SJSA1 (cell line): Measurements from ENCODE around the gene CRACDL. TPM values are rescaled to one million over a fixed set of nuclear protein-coding genes. Genes with fewer than 3 reads are reported as not detected.

Source experiments
- DNase-seq, 2 experiments: peaks; one replicate each; pipeline ENCODE4 v3.0.0-alpha.2; 2015 to 2020; ENCODE audit warnings: low spot score in 2 of 2, low read depth in 1 of 2
- H3K27ac ChIP-seq: fragments of 250-450 bp; sonication (Bioruptor Pico); 2 replicates; pipeline ENCODE4 v1.5.1; 2020; ENCODE audit warnings: mild to moderate bottlenecking, moderate library complexity
- H3K27me3 ChIP-seq: fragments of 250-450 bp; sonication (Bioruptor Pico); replicated peaks from 2 replicates; pipeline ENCODE4 v1.5.1; 2020; ENCODE audit warnings: mild to moderate bottlenecking, moderate library complexity
- H3K36me3 ChIP-seq: fragments of 250-450 bp; sonication (Bioruptor Pico); 2 replicates; pipeline ENCODE4 v1.5.1; 2020; ENCODE audit warnings: mild to moderate bottlenecking
- H3K4me1 ChIP-seq: fragments of 250-450 bp; sonication (Bioruptor Pico); replicated peaks from 2 replicates; pipeline ENCODE4 v1.6.1; 2021; ENCODE audit warnings: mild to moderate bottlenecking
- H3K4me3 ChIP-seq: fragments of 250-450 bp; sonication (Bioruptor Pico); 2 replicates; pipeline ENCODE4 v1.5.1; 2020; ENCODE audit warnings: mild to moderate bottlenecking
- H3K9me3 ChIP-seq: fragments of 250-450 bp; sonication (Bioruptor Pico); replicated peaks from 2 replicates; pipeline ENCODE4 v1.5.1; 2020; ENCODE audit warnings: mild to moderate bottlenecking
- total RNA-seq: library from RNA; depleted of rRNA; stranded (reverse); fragments of >200 nt; shearing (Covaris generic); gene quantifications from 2 replicates; pipeline ENCODE4 v1.2.3, GENCODE V29; 2014

The CRACDL gene
- total RNA-seq, 1 experiment from 2014 or later = not detected

GRCh38 chr2:98915751-98916358 lies 20.2 kb downstream of the CRACDL start:
- Histone ChIP-seq H3K36me3 (no peaks in the 10 kb centered on the region), H3K27ac (no peak overlapping the region), H3K27me3 (no peaks in the 10 kb centered on the region), H3K9me3 (no peaks in the 10 kb centered on the region), H3K4me3 (no peak overlapping the region), H3K4me1 (no peaks in the 10 kb centered on the region)
- no peak for DNase-seq

DNA sequence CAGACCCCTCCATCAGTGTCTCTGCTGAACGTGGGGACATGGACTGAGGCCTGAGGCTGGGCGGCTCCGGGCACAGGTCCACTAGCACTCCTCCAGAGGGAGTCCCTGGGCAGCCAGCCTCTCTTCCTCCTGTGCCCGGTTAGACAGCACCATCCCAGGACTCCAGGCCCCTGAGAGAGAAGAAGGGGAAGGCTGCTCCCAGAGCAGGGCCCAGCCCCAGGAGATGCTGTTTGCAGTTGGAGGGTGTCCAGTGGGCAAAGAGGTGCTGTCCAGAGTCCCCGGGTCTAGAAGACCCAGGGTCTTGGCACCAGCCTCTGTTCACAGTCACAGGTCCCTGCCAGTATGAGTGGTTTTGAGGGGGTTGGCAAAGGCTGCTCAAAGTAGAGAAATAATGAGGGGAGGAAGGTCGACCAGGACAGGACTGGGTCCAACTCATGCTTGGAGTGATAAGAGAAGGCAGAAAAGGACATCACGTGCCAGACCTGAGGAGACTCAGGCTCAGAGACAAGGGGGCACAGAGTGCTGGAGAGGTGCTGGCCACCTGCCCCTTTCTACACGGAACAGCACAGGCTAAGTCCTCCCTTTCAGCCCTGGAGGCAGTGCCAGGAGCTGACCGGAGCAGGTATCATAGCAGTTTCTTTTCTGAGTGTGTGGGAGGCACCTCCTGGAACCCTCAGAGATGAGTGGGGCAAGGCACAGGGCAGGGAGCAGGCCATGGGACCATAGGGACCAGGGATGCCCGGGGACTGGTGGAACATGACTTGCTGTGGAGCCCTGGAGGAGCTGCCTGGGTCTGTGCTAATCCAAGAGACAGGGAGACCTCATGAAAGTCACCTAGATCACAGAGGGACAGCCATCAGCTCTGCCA lies 21.1 kb downstream of the CRACDL start:
- no peak overlapping the region for H3K4me3 ChIP-seq
- no peaks in the 10 kb centered on the region for H3K4me1 ChIP-seq
- H3K36me3 ChIP-seq = no peaks in the 10 kb centered on the region
- no peak for DNase-seq
- no peaks in the 10 kb centered on the region for H3K9me3 ChIP-seq
- H3K27me3 ChIP-seq = no peaks in the 10 kb centered on the region
- no peak overlapping the region for H3K27ac ChIP-seq

DNA sequence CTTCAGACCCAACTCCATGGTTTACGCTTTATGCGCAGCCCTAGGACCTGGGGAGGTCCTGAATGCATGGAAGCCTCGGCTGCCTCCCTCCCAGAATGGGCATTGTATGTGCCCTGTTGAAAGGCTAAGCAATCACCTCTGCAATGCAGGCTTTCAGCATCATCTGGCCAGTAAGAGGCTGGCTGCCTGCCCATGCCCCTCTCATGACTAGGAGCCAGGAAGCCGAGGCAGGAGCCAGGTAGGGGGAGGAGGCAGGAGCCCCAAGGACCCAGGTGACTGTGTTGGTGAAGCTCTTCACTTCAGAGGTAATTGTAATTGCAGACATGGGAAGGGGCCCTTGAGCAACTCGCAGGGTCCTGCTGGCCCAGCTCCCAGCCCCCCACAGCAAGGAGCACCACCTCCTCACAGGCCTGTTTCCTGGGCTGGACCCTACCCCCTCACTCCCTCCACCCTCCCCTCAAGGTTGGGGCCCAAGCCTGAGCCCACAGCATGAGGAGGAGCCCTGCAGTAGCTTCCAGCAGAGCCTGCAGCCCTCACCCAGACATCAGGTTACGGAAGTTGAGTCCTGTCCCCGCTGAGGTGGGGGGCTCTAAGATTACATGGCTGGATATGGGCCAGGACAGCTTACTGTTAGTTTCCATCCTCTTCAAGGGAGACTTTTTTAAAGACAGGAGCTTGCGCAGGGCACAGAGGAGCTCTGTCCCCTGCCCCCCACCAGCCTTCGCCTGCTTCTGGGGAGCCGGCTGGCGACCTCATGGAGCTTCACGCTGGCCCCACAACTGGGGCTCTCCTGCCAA lies 21.9 kb downstream of the CRACDL start:
- Histone ChIP-seq H3K4me3 (no peak overlapping the region), H3K4me1 (no peaks in the 10 kb centered on the region), H3K36me3 (no peaks in the 10 kb centered on the region), H3K27ac (no peak overlapping the region), H3K27me3 (no peaks in the 10 kb centered on the region), H3K9me3 (no peaks in the 10 kb centered on the region)
- peak in 1 of 2 experiments; percentile 25 for DNase-seq

- no peak overlapping the region for H3K4me3 ChIP-seq
- H3K4me1 ChIP-seq = no peaks in the 10 kb centered on the region
- H3K36me3 ChIP-seq = no peaks in the 10 kb centered on the region
- no peaks in the 10 kb centered on the region for H3K9me3 ChIP-seq
- no peak overlapping the region for H3K27ac ChIP-seq
- no peaks in the 10 kb centered on the region for H3K27me3 ChIP-seq
- peak in 1 of 2 experiments; percentile 20 for DNase-seq
Measured at GRCh38 chr2:98912957-98913915, 22.8 kb downstream of the CRACDL start.

DNA sequence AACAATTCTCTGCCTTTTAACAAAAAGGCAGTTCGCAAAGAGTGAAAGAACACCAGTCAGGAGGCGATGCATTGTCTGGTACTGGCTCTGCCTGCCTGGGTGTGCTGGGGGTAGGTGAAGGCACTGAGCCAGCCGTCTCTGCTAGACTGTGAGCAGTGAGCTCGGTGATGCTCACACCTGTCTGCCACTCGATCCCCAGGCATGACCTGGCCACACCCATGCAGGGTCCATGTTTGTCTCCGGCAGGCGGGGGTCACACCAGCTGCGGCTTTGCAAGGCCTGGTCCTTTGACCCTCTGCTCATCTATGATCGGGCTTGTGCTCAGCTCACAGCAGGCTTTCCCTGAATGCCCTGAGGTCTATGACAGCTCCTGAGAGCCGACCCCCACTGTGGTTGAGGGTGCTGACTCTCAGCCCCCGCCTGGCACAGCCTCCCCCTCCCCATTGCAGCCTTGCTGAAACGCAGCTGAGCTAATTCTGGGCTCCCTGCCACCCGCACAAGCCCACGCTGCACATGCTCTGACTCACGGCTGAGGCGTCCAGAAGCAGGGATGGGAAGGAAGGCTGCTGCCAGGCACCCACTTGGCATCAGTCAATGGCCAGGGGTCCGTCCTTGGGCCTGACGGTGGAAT lies 23.7 kb downstream of the CRACDL start:
- Histone ChIP-seq H3K27me3 (no peaks in the 10 kb centered on the region), H3K4me1 (no peaks in the 10 kb centered on the region), H3K9me3 (no peaks in the 10 kb centered on the region), H3K4me3 (no peak overlapping the region), H3K27ac (no peak overlapping the region), H3K36me3 (no peaks in the 10 kb centered on the region)
- DNase-seq = peak in 1 of 2 experiments; percentile 38

DNA sequence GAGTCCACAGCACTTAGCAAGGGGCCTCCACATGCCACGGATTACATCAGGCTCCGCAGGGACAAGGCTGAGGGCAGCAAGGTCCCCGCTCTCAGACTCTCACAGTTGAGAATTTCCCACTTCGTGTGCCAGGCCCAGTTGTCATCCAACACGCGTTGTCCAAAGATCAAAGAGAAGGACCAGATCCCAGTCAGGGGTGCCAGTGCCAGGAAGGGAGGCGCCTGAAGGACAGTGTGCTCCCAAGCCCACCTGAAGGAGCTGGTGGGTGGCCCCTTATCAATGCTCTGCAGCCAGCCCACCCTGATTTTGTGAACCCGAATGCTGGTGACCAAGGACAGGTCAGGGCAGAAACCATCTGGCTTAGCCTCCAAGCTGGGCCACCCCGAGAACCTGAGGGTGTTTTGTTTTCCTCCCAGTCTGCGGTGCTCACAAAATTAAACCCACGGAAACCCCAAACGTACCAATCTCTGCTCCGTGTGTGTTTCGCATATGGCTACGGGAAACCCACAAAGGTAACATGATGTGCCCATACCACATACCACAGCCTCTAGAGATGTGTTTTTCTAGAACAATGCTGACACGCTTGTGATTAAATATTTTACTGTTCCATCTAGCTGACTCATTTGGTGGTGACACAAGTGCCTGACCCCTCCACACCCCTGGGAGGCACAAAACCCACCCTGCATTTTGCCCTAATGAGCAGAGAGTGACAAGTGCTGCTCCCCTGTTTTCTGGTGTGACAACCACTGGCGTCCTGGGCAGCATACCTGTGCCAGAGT lies 24.5 kb downstream of the CRACDL start:
- no peaks in the 10 kb centered on the region for H3K36me3 ChIP-seq
- peak in 1 of 2 experiments; percentile 30 for DNase-seq
- no peak overlapping the region for H3K4me3 ChIP-seq
- H3K27ac ChIP-seq = no peak overlapping the region
- no peaks in the 10 kb centered on the region for H3K27me3 ChIP-seq
- no peaks in the 10 kb centered on the region for H3K4me1 ChIP-seq
- H3K9me3 ChIP-seq = no peaks in the 10 kb centered on the region

- DNase-seq = no peak
- H3K4me1 ChIP-seq = no peaks in the 10 kb centered on the region
- H3K27me3 ChIP-seq = no peaks in the 10 kb centered on the region
- H3K4me3 ChIP-seq = no peak overlapping the region
- H3K9me3 ChIP-seq = no peaks in the 10 kb centered on the region
- no peaks in the 10 kb centered on the region for H3K36me3 ChIP-seq
- no peak overlapping the region for H3K27ac ChIP-seq
Measured at GRCh38 chr2:98911126-98911375, 25.0 kb downstream of the CRACDL start.

GRCh38 chr2:98910349-98911125 lies 25.5 kb downstream of the CRACDL start:
- no peaks in the 10 kb centered on the region for H3K36me3 ChIP-seq
- H3K4me1 ChIP-seq = no peaks in the 10 kb centered on the region
- H3K4me3 ChIP-seq = no peak overlapping the region
- no peaks in the 10 kb centered on the region for H3K27me3 ChIP-seq
- H3K27ac ChIP-seq = no peak overlapping the region
- peak in 1 of 2 experiments; percentile 21 for DNase-seq
- H3K9me3 ChIP-seq = no peaks in the 10 kb centered on the region

GRCh38 chr2:98909317-98910211 lies 26.5 kb downstream of the CRACDL start:
- no peaks in the 10 kb centered on the region for H3K4me1 ChIP-seq
- peak in 1 of 2 experiments; percentile 28 for DNase-seq
- H3K9me3 ChIP-seq = no peaks in the 10 kb centered on the region
- H3K36me3 ChIP-seq = no peaks in the 10 kb centered on the region
- no peaks in the 10 kb centered on the region for H3K27me3 ChIP-seq
- H3K4me3 ChIP-seq = no peak overlapping the region
- no peak overlapping the region for H3K27ac ChIP-seq

DNA sequence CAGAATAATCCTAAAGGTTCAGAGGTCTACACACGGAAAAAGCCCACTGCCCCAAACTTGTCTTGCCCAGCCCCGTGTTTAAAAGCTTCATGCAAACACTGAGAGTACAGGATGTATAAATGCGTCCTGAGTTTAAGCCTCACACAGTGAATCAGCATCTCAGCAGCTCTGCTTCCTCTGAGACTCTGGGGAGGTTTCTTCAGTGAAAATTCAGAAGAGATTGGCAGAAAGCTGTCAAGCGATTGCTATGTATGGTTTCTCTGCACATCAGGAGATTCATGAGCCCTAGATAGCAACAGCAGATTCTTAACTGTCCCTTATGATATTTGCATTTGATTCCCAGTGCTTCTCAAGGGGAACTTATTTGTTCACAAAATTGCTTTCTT lies 27.1 kb downstream of the CRACDL start:
- H3K9me3 ChIP-seq = no peaks in the 10 kb centered on the region
- H3K36me3 ChIP-seq = no peaks in the 10 kb centered on the region
- no peaks in the 10 kb centered on the region for H3K27me3 ChIP-seq
- no peaks in the 10 kb centered on the region for H3K4me1 ChIP-seq
- H3K4me3 ChIP-seq = no peak overlapping the region
- H3K27ac ChIP-seq = no peak overlapping the region
- DNase-seq = peak in 1 of 2 experiments; percentile 7
